GM12801 (cell line): Measurements from ENCODE around the gene THEM4.

Experiments
- CTCF ChIP-seq: IDR thresholded peaks from one replicate; pipeline ENCODE4 v1.5.1; 2011; ENCODE audit warnings: control low read depth; ENCODE audit not compliant: insufficient read length; ENCODE audit errors: extremely low read depth

The THEM4 gene

GRCh38 chr1:151862604-151863003 is 46.7 kb downstream of the THEM4 start:
- no peak for TF ChIP-seq CTCF

- TF ChIP-seq CTCF = no peak
Observed at GRCh38 chr1:151860504-151861187, 48.7 kb downstream of the THEM4 start.

GRCh38 chr1:151859891-151860293 is 49.4 kb downstream of the THEM4 start:
- TF ChIP-seq CTCF = no peak

- no peak for TF ChIP-seq CTCF
Observed at GRCh38 chr1:151858886-151859665, 50.2 kb downstream of the THEM4 start.

GRCh38 chr1:151858030-151858746 is 51.1 kb downstream of the THEM4 start:
- TF ChIP-seq CTCF = no peak

- TF ChIP-seq CTCF = no peak
Observed at GRCh38 chr1:151855933-151856332, 53.4 kb downstream of the THEM4 start.

- TF ChIP-seq CTCF = no peak
Observed at GRCh38 chr1:151854658-151855057, 54.7 kb downstream of the THEM4 start.
